SKM-1 treated with dmso at 0.1 percent for 144 hours (cell line): ENCODE measurements around the gene COL5A1.
"Not testable (repeated sequence)": the region's sequence is repeated elsewhere in the genome, so short reads cannot be mapped to it uniquely, and the experiment has no call there.

Experiments used
- DNase-seq: peaks from one replicate; lab custom pipeline; 2025; ENCODE audit not compliant: unreplicated experiment; lab: John Stamatoyannopoulos, UW

COL5A1 gene

DNA sequence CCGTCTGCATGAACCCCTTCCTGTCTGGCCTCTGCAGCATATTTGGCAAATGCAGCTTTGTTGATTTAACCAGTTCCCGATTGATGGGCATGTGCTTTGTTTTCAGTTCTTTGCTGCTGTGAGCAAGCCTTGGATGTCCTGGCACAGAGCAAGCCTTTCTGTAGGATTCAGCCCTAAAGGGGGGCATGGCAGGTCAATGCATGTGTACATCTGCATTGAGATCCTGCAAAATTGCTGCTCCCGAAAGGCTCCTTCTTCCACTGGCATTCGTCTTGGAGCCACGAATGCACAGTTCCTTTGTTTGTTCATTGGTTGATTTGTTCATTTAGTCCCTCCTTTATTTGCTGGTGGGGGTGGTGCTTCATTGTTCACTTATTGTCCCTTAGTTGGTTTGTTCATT lies 34.8 kb downstream of the COL5A1 start:
- DNase-seq, result no peak

DNA sequence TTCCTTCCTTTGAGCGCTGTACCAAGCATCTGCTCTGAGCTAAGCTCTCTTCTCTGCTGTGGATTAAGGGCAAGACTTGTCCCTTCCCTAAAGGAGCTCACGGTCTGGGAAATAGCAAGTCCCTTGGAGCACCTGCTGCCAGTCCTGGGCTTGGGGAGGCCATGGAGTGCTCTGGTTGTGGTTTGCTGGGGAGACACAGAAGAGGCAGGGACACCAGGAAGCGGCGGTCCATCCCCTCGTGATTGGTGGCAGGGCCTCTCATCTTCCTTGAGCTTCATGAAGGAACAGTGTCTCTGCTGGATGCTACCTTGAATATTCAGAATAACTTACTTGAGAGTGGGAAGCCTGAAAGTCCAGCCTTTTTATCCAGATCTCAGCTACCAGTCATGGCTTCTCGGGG lies 35.3 kb downstream of the COL5A1 start:
- DNase-seq, result no peak

DNA sequence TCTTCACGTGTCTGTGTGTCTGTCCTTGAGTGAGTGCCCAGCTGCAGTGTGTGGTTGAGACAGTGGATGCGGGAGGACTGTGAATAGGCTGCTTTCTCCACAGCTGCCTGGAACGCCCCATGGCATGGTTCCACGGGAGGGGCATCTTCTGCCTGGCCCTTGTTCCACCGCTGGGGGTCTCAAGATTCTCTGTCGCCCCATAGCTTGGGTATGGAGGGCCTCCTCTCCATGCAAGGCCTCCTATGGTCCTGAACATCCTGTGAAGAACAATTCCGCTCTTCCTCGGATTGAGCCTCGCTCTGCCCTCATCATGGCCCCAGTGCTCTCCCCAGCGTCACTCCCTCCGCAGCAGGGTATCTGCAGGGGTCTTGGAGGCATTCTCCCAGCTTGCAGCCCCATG lies 36.1 kb downstream of the COL5A1 start:
- no peak for DNase-seq

DNA sequence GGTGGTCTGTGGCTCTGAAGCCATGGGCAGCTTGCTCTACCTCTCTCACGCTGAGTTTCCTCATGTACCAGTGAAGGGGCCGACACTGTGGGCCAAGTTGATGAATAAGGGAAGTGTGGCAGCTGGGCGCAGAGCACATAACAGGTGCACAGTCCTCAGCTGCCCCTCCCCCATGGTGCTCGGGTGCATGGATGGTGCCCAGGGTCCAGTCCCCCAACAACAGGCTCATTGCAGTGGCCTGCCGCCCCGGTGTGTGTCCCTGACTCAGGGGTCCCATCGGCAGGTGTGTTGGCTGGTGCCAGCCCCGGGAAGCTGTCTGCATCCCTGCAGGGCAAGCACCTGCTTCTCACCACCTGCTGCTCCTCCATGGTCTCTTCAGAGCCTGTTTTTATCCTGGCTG lies 36.6 kb downstream of the COL5A1 start:
- no peak for DNase-seq

DNA sequence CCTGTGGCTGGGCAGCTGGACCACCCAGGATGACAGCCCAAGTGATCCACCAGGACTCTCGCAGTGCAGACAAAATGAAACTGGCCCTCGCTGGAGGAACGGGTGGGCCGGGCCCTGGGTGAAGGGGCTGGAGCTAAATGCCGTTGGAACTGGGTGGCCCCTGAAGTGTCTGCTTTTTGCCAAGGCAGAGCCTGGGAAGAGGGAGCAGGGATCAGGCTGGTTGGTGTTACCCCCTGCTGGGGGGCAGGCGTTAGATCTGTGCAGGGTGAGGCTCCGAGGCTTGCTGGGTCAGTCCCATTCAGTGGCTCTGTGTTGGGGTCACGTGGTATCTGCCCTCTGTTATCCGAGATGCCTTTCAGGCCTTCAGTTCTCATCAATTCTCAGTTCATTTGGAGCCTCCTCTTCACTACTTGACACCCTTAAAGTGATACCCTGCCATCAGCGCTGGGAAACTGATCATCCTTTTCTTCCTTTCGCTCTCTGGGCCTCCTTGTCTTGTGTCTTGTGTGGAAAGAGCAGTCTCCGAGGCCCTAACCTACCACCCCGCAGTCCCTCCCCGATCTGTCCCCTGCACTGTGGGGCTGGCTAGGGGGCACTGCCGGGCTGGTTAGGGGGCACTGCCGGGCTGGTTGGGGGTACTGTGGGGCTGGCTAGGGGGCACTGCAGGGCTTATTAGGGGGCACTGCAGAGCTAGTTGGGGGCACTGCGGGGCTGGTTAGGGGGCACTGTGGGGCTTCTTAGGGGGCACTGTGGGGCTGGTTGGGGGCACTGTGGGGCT lies 37.3 kb downstream of the COL5A1 start:
- no peak for DNase-seq

DNA sequence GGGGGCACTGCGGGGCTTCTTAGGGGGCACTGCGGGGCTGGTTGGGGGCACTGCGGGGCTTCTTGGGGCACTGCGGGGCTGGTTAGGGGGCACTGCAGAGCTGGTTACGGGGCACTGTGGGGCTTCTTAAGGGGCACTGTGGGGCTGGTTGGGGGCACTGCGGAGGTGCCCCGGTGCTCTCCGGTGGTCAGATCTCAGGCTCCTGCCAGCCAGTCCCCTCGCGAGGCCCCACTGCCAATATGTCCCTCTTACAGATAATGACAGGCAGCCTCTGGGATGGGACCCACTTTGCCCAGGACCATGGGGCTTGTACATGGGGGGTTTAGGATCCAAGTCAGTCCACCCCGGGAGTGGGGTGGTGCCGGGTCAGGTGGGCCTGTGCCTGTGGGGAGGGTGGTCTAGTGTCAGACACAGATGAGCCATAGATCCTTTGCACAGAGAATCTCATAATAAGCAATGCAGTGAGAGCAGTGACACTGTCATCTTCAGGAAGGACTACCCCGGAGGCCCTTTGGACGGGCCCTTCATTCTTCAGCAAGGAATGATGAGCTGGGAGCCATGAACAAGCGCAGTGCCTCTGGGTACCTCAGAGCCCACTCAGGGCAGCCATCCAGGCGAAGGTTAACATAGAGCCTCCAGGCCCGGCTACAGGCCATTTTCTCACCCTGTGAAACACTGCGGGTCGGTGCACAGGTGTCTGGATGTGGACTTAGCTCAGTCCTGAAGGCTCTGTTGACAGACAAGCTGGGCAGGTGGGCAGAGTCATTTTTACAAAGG lies 38.2 kb downstream of the COL5A1 start:
- DNase-seq, result no peak

DNA sequence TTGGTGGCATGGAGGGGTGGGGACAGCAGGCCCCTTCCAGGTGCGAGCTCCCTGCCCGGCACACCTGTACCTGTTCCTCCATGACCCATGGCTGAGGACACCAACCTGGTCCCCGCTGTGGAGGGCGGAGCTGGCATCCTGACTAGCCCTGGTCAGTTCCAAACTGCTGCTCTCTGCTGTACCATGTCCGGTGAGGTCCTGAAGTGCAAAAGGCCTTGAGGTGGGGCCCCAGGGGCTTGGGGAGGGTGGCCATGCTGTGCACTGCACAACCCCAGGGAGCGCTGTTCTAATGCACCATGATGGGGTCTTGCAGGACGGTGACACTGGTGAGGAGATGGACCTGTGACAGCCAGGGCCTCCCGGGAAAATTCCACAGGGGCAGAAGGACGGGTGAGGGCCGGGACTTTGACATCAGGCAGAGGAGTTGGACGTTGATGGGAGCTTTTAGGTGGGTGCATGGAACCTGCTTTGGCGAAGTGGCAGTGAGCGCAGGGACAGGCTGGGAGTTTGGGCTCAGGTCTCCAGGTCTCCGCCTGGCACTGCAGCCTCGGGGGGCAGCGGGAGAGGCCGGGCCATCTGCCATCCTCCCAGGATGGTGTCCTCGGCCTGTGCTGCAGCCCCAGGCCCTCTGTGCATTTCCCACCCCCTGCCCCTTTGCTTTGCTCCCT lies 38.9 kb downstream of the COL5A1 start:
- DNase-seq, result no peak

DNA sequence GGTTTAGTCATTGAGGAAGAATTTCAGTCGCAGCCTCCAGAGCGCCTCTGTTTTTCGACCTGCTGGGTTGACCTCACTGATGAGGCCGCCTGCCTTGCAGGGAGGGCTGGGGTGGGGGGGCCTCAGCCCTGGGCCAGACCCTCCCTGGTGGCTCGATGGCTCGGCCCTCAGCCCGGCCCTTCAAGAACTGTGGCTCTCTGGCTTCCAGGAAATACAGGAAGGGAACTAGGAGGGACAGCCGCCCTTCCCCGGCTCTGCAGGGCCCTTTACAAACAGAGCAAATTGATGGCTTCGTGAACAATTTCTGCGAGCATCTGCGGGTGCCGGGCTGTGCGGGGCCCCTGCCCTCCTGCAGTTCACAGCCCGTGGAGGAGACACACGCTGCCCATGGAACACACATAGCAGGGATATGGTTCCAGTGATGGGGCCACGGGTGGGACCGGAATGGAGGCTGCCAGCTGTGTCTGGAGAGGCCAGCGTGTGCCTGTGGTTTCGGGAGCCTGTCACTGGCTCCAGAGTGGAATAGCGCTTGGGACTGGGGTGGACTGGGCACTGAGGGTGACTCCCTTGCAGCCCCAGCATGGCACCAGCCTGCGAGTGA lies 39.6 kb downstream of the COL5A1 start:
- no peak for DNase-seq

DNA sequence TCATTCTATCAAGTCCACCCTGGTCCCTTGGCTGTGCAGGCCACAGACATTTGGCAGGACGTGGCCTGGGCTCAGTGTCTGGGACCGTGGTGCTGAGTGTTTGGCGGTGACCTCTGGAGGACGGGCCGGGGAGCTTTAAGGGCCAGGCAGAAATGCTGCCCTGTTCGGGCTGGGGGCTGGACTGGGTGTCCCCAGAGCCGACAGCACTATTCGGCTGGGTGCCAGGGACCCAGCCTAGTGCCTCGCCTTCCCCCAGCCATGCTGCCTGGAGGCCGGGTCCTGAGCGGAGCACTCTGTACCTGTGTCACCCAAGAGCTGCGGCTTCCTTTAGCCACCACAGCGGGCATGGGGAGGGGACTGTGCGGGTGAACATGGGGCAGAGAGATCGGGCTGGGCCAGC lies 40.4 kb downstream of the COL5A1 start:
- DNase-seq, result no peak

DNA sequence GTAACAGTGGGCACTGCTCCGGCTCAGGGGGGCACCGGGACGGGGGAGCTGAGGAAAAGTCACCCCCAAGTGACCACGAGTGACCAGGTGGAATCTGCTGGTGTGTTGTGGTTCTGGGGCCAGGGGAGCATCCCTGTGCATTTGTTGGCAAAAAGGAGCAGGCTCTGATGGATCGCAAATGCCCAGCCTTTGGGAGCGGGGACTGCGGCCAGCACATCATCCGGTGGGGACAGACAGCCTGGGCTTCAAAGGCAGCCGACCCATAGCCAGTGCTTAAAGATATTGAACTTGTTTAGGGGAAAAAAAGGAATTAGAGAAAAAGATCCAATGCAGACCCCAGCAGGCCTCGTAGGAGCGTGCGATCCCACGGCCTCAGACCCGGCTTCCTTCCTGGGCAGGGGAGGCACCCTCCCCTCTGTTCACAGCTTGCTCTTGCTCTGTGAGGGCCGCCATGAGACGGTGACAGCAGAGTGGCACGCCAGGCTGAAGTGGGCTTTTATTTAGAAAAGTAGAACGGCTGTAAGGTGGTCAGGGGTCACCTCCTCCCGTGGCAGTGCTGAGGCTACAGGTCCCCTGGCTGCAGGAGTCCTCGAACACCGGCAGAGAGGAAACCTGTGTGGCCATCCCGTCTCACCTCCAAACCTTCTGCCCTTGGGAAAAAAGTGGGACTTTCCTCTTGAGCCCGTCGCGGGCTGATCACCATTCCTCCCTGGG lies 41.2 kb downstream of the COL5A1 start:
- DNase-seq, result no peak

DNA sequence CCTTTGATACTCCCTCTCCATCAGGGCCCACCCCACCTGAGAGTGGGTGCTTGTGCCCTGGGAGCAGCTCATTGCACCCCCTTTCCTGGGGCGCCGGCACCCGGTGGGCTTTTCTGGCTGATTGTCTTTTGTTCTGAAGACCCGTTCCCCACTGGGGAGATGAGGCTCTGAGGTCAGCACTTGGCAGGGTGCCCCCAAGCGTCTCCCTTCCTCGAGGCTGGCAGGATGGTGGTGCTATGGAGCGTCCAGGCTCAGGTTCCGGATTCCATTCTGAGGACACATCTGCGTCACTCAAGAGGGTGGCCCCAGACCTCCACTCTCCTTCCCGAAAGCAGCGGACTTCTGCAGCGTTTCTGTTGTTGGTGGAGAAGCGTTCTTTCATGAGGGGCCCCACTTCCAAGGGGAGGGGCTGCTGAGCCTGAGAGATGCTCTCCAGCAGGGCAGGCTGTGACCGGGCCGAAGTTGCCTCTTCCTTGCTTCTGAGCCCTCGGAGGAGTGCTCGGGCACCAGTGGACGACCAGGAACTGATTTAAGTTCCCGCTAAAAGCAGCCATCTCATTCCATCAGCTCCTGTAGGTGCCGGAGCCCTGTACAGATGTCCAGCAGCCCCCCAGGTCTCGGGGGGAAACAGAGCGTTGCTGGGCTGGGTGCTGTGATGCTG lies 42.2 kb downstream of the COL5A1 start:
- no peak for DNase-seq

DNA sequence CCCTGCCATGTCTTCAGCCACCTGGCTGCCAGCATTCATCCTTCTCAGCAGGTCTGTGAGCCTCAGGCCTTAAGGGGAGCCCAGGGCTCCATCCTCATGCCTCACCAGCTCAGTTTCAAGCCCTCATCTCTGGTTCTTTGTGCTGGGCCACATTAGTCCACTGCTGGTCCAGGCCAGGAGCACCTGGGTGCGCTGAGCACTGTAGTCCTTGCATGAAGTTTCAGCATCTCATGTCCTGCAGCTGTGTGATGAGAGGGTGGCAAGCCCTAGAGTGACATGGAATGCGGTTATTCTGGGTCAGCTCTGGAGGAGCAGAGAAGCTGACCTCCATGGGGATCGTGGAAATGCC lies 42.7 kb downstream of the COL5A1 start:
- DNase-seq, result no peak

DNA sequence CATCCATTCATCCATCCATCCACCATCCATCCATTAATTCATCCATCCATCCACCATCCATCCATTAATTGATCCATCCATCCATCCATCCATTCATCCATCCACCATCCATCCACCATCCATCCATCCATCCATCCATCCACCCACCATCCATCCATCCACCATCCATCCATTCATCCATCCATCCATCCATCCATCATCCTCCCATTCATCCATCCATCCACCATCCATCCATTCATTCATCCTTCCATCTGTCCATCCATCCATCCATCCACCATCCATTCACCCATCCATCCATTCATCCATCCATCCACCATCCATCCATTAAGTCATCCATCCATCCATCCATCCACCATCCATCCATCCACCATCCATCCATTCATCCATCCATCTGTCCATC lies 43.3 kb downstream of the COL5A1 start:
- not testable (repeated sequence) for DNase-seq

DNA sequence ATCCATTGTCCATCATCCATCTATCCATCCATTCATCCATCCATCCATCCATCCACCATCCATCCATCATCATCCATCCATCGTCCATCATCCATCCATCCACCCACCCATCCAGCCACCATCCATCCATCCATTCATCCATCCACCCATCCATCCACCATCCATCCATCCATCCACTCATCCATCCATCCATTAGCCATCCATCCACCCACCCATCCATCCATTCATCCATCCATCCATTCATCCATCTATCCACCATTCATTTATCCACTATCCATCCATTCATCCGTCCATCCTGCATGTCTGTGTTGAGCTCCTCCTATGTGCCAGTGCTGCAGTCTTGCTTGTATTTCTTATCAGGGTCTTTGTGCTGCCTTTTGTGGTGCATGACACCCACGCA lies 44.2 kb downstream of the COL5A1 start:
- DNase-seq, result no peak

DNA sequence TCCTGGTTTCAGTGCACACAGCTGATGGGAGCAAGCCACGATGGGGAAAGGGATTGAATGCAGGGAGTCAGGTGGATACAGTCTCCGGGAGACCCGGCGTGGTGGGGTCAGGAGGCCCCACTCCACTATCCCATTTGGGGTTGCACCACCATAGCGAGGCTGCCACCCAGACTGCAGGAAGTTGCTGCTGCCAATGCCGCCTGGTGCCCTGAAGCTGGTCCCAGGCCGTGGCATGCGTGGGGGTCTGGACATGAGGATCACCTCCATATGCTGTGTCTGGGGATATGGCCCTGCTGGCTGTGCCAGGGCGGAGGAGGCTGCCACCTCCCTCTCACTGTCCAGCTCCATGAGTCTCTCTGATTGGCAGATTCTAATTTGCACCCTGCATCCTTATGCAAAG lies 45.3 kb downstream of the COL5A1 start:
- DNase-seq, result no peak

DNA sequence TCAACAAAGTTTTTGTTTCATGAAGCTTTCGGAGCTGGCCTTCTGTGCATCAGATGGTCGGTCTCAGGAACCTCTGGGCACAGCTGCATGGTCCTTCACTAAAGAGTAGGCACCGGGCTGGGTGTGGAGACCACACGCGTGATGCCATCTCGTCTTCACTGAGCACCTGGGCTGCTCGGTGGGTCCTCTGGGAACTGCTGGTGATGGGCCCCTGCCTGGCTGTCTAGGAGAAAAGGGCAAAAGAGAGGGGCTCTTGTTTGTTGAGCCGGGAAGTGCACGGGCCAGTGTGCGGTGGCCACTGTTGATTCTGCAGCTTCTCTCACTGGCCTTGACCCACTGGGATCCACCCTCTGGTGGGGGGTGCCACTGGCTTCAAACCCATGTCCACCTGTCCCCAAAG lies 46.0 kb downstream of the COL5A1 start:
- DNase-seq, result no peak

DNA sequence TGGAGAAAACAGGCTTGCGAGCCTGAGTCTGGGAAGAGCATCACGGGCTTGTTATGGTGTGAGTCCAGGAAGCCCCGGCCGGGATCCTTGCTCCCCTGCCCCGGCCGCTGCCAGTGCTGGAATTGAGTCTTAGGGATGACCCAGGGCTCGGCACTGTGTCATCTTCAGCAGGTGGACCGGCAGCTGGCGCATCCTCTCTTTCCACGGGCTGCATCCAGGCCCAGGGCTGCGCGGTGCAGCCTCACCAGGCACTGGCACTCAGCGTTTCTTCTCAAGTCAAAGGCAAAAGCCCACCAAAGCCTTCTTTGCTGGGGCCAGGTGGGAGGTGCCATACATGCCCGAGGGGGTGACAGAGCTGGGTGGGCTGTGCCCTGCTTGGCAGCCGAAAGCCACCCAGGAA lies 46.6 kb downstream of the COL5A1 start:
- no peak for DNase-seq

DNA sequence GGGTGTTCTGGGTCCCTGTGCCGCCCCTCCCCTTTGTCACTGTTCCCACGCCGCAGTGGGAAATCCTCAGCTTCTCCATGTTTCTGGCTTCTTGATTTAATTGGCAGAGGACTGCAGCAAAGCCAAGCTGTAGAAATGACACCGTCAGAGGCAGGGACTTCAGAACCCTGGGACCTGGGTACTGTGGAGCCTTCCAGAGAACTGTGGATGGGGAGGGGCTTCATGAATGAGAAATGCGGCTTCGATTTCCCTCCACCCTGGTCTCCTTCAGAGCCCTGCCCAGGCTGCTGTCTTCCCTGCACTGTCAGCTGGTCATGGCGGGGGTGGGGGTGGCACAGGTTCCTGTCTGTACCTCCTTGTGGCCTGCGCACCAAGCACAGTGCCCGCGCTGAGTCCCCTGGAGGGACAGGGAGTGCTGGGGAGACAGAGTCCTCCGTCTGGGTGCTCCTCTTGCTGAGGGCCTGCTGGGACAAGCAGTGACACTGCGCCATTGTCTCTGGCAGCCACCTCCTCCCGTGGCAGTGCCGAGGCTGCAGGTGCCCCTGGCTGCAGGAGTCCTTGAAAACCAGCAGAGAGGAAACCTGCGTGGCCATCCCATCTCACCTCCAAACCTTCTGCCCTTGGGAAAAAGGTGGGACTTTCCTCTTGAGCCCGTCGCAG lies 47.2 kb downstream of the COL5A1 start:
- DNase-seq, result no peak

DNA sequence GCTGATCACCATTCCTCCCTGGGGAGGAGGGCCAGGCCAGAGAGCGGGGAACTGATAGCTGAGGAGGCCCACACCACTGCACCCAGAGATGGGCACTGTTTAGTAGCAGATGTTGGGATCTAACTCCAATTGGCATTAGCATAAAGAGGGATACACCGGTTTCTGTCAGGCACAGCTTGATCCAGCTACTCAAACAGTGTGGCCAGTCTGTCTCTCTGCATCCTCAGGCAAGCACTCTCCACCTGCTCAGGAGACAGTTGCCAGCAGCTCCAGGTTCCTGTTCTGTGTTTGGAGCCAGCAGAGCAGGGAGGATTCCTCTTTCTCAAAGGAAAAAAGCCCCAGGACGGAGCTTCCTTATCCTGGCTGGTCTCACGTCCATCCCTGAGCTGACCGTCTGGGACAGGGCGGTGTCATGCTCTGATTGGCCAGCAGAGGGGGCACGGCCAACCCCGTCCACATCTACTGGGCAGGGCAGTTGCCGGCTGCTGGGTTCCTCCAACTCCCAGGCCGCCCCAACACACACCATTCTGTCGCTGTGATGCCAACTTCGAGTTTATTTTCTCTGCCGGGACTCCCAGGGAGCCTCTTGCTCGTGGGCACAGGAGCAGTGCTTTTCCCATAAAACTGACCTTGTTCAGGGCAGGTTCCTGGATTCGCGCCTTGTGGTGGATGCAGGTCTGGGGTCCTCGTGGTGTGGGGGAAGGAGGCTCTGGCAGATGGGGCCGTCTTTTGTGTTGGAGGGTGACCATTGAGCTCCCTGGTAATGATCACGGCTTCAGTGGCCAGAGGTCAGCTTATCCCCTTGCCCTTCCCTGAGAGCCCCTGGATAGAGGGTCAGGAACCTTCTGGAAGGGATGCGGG lies 47.9 kb downstream of the COL5A1 start:
- peak; percentile 22 for DNase-seq
